ENCODE data around the gene VDAC2. TPM values are rescaled to one million over a fixed set of nuclear protein-coding genes. Genes with fewer than 3 reads are reported as not detected.
A peak's percentile ranks its signal among the peaks of the same experiment; 100 is the strongest.

The VDAC2 gene
- total and polyA plus RNA-seq, 4 experiments from 2014 or later = 76.9 to 192 (median 114) TPM

GRCh38 chr10:75261813-75262705, 51.5 kb downstream of the VDAC2 start:
- Mint-ChIP-seq H3K27me3 (peaks cover 0 to 2% of the 10 kb centered on the region in 2 donors), H3K36me3 (no peaks in the 10 kb centered on the region), H3K4me3 (no peak overlapping the region), H3K4me1 (no peaks in the 10 kb centered on the region), H3K9me3 (peaks cover 0 to 4% (median 1%) of the 10 kb centered on the region in 8 donors), H3K27ac (no peak overlapping the region)
- H3K4me1 ChIP-seq (ENCODE audit: insufficient read depth, low read length) = no peaks in the 10 kb centered on the region
- H3K4me3 ChIP-seq (ENCODE audit: low read length in 2 of 2) = no peak overlapping the region
- intact Hi-C loops (cut with micrococcal nuclease) = no loop called here
- H3K9me3 ChIP-seq (ENCODE audit: control insufficient read depth in 1 of 2, low read length in 2 of 2) = no peaks in the 10 kb centered on the region
- ChIA-PET CTCF (ENCODE audit: partially characterized antibody) (no interaction called here), POLR2A (ENCODE audit: partially characterized antibody) (interaction anchor here (0.6 kb wide), 1 partner anchor 192 kb away, joined by 4 read pairs; no protein-coding TSS in a partner anchor)
- H3K27me3 ChIP-seq (ENCODE audit: insufficient read depth, low read length) = no peaks in the 10 kb centered on the region
- no peak for DNase-seq
- H3K36me3 ChIP-seq (ENCODE audit: insufficient read depth, low read length) = no peaks in the 10 kb centered on the region
- H3K27ac ChIP-seq (ENCODE audit: low read depth, low read length) = no peak overlapping the region

GRCh38 chr10:75263806-75264205, 53.2 kb downstream of the VDAC2 start:
- POLR2A ChIA-PET (ENCODE audit: partially characterized antibody) = no interaction called here
- Histone ChIP-seq H3K9me3 (ENCODE audit: control insufficient read depth in 1 of 2, low read length in 2 of 2) (no peaks in the 10 kb centered on the region), H3K4me1 (ENCODE audit: insufficient read depth, low read length) (no peaks in the 10 kb centered on the region), H3K36me3 (ENCODE audit: insufficient read depth, low read length) (no peaks in the 10 kb centered on the region), H3K27ac (ENCODE audit: low read depth, low read length) (no peak overlapping the region), H3K4me3 (ENCODE audit: low read length in 2 of 2) (no peak overlapping the region), H3K27me3 (ENCODE audit: insufficient read depth, low read length) (no peaks in the 10 kb centered on the region)
- H3K4me1 Mint-ChIP-seq = no peaks in the 10 kb centered on the region
- peaks cover 0 to 4% (median 1%) of the 10 kb centered on the region in 8 donors for H3K9me3 Mint-ChIP-seq
- DNase-seq = no peak
- H3K4me3 Mint-ChIP-seq = no peak overlapping the region
- H3K27me3 Mint-ChIP-seq = peaks cover 0 to 2% of the 10 kb centered on the region in 2 donors
- no peak overlapping the region for H3K27ac Mint-ChIP-seq
- CTCF ChIA-PET (ENCODE audit: partially characterized antibody) = no interaction called here
- intact Hi-C loops (cut with micrococcal nuclease) = no loop called here
- H3K36me3 Mint-ChIP-seq = no peaks in the 10 kb centered on the region

GRCh38 chr10:75265856-75266255, 55.3 kb downstream of the VDAC2 start:
- H3K27me3 Mint-ChIP-seq = peaks cover 0 to 2% of the 10 kb centered on the region in 2 donors
- intact Hi-C loops (cut with micrococcal nuclease) = no loop called here
- Histone ChIP-seq H3K36me3 (ENCODE audit: insufficient read depth, low read length) (no peaks in the 10 kb centered on the region), H3K27ac (ENCODE audit: low read depth, low read length) (no peak overlapping the region), H3K9me3 (ENCODE audit: control insufficient read depth in 1 of 2, low read length in 2 of 2) (no peaks in the 10 kb centered on the region), H3K27me3 (ENCODE audit: insufficient read depth, low read length) (no peaks in the 10 kb centered on the region), H3K4me1 (ENCODE audit: insufficient read depth, low read length) (no peaks in the 10 kb centered on the region), H3K4me3 (ENCODE audit: low read length in 2 of 2) (no peak overlapping the region)
- DNase-seq = no peak
- ChIA-PET CTCF (ENCODE audit: partially characterized antibody) (no interaction called here), POLR2A (ENCODE audit: partially characterized antibody) (no interaction called here)
- no peaks in the 10 kb centered on the region for H3K36me3 Mint-ChIP-seq
- H3K27ac Mint-ChIP-seq = no peak overlapping the region
- H3K9me3 Mint-ChIP-seq = no peaks in the 10 kb centered on the region
- H3K4me3 Mint-ChIP-seq = no peak overlapping the region
- peaks cover 0 to 2% (median 0%) of the 10 kb centered on the region in 4 donors for H3K4me1 Mint-ChIP-seq

GRCh38 chr10:75266945-75267344, 56.3 kb downstream of the VDAC2 start:
- POLR2A ChIA-PET (ENCODE audit: partially characterized antibody) = no interaction called here
- CTCF ChIA-PET (ENCODE audit: partially characterized antibody) = no interaction called here
- no peaks in the 10 kb centered on the region for H3K36me3 Mint-ChIP-seq
- intact Hi-C loops (cut with micrococcal nuclease) = no loop called here
- H3K4me3 ChIP-seq (ENCODE audit: low read length in 2 of 2) = no peak overlapping the region
- H3K27ac Mint-ChIP-seq = peak overlapping the region in 1 of 7 donors; percentile 19
- no peak overlapping the region for H3K27ac ChIP-seq (ENCODE audit: low read depth, low read length)
- no peaks in the 10 kb centered on the region for H3K4me1 ChIP-seq (ENCODE audit: insufficient read depth, low read length)
- H3K36me3 ChIP-seq (ENCODE audit: insufficient read depth, low read length) = no peaks in the 10 kb centered on the region
- H3K9me3 Mint-ChIP-seq = no peaks in the 10 kb centered on the region
- H3K9me3 ChIP-seq (ENCODE audit: control insufficient read depth in 1 of 2, low read length in 2 of 2) = no peaks in the 10 kb centered on the region
- no peak overlapping the region for H3K4me3 Mint-ChIP-seq
- no peak for DNase-seq
- peaks cover 0 to 2% of the 10 kb centered on the region in 2 donors for H3K27me3 Mint-ChIP-seq
- peaks cover 0 to 2% (median 0%) of the 10 kb centered on the region in 4 donors for H3K4me1 Mint-ChIP-seq
- H3K27me3 ChIP-seq (ENCODE audit: insufficient read depth, low read length) = no peaks in the 10 kb centered on the region

GRCh38 chr10:75269605-75270004, 59.0 kb downstream of the VDAC2 start:
- peaks cover 0 to 2% (median 0%) of the 10 kb centered on the region in 4 donors for H3K4me1 Mint-ChIP-seq

GRCh38 chr10:75272094-75272493, 61.5 kb downstream of the VDAC2 start:
- H3K27me3 ChIP-seq (ENCODE audit: insufficient read depth, low read length) = no peaks in the 10 kb centered on the region
- H3K36me3 ChIP-seq (ENCODE audit: insufficient read depth, low read length) = no peaks in the 10 kb centered on the region
- H3K4me3 Mint-ChIP-seq = no peak overlapping the region
- intact Hi-C loops (cut with micrococcal nuclease) = no loop called here
- peaks cover 0 to 2% (median 0%) of the 10 kb centered on the region in 8 donors for H3K9me3 Mint-ChIP-seq
- H3K27me3 Mint-ChIP-seq = peaks cover 2 to 5% of the 10 kb centered on the region in 2 donors
- H3K36me3 Mint-ChIP-seq = no peaks in the 10 kb centered on the region
- peaks cover 0 to 2% (median 0%) of the 10 kb centered on the region in 4 donors for H3K4me1 Mint-ChIP-seq
- H3K27ac ChIP-seq (ENCODE audit: low read depth, low read length) = no peak overlapping the region
- H3K4me1 ChIP-seq (ENCODE audit: insufficient read depth, low read length) = no peaks in the 10 kb centered on the region
- ChIA-PET POLR2A (ENCODE audit: partially characterized antibody) (no interaction called here), CTCF (ENCODE audit: partially characterized antibody) (no interaction called here)
- H3K9me3 ChIP-seq (ENCODE audit: control insufficient read depth in 1 of 2, low read length in 2 of 2) = no peaks in the 10 kb centered on the region
- no peak overlapping the region for H3K27ac Mint-ChIP-seq
- no peak overlapping the region for H3K4me3 ChIP-seq (ENCODE audit: low read length in 2 of 2)
- DNase-seq = no peak

More at GRCh38 chr10:75269605-75270004, 59.0 kb downstream of the VDAC2 start:
- no peaks in the 10 kb centered on the region for H3K36me3 ChIP-seq (ENCODE audit: insufficient read depth, low read length)
- H3K9me3 ChIP-seq (ENCODE audit: control insufficient read depth in 1 of 2, low read length in 2 of 2) = no peaks in the 10 kb centered on the region
- H3K27me3 ChIP-seq (ENCODE audit: insufficient read depth, low read length) = no peaks in the 10 kb centered on the region
- intact Hi-C loops (cut with micrococcal nuclease) = no loop called here
- H3K36me3 Mint-ChIP-seq = no peaks in the 10 kb centered on the region
- no peaks in the 10 kb centered on the region for H3K4me1 ChIP-seq (ENCODE audit: insufficient read depth, low read length)
- no peaks in the 10 kb centered on the region for H3K9me3 Mint-ChIP-seq
- H3K4me3 Mint-ChIP-seq = no peak overlapping the region
- DNase-seq = no peak
- H3K4me3 ChIP-seq (ENCODE audit: low read length in 2 of 2) = no peak overlapping the region
- no peak overlapping the region for H3K27ac ChIP-seq (ENCODE audit: low read depth, low read length)
- POLR2A ChIA-PET (ENCODE audit: partially characterized antibody) = no interaction called here
- CTCF ChIA-PET (ENCODE audit: partially characterized antibody) = no interaction called here
- H3K27ac Mint-ChIP-seq = no peak overlapping the region
- peaks cover 0 to 2% of the 10 kb centered on the region in 2 donors for H3K27me3 Mint-ChIP-seq

- Histone ChIP-seq H3K36me3 (ENCODE audit: insufficient read depth, low read length) (no peaks in the 10 kb centered on the region), H3K27me3 (ENCODE audit: insufficient read depth, low read length) (no peaks in the 10 kb centered on the region), H3K27ac (ENCODE audit: low read depth, low read length) (no peak overlapping the region), H3K9me3 (ENCODE audit: control insufficient read depth in 1 of 2, low read length in 2 of 2) (no peaks in the 10 kb centered on the region), H3K4me1 (ENCODE audit: insufficient read depth, low read length) (no peaks in the 10 kb centered on the region), H3K4me3 (ENCODE audit: low read length in 2 of 2) (no peak overlapping the region)
- peaks cover 0 to 2% (median 0%) of the 10 kb centered on the region in 4 donors for H3K4me1 Mint-ChIP-seq
- H3K27me3 Mint-ChIP-seq = peaks cover 2 to 5% of the 10 kb centered on the region in 2 donors
- H3K27ac Mint-ChIP-seq = no peak overlapping the region
- H3K36me3 Mint-ChIP-seq = no peaks in the 10 kb centered on the region
- CTCF ChIA-PET (ENCODE audit: partially characterized antibody) = no interaction called here
- intact Hi-C loops (cut with micrococcal nuclease) = no loop called here
- DNase-seq = no peak
- POLR2A ChIA-PET (ENCODE audit: partially characterized antibody) = no interaction called here
- H3K9me3 Mint-ChIP-seq = peaks cover 0 to 2% (median 0%) of the 10 kb centered on the region in 8 donors
- no peak overlapping the region for H3K4me3 Mint-ChIP-seq
These were observed 62.3 kb downstream of the VDAC2 start for GRCh38 chr10:75272896-75273295.

All from CD4-positive, alpha-beta memory T cell (primary cell).